ENCODE measurements around the gene RALGAPA2.
"Not testable (repeated sequence)": the region's sequence is repeated elsewhere in the genome, so short reads cannot be mapped to it uniquely, and the experiment has no call there.

The RALGAPA2 gene

GRCh38 chr20:20360464-20360863, 352.0 kb downstream of the RALGAPA2 start:
- H3K27me3 ChIP-seq (ENCODE audit: control insufficient read depth in 1 of 2, insufficient read depth in 2 of 2, low read length in 2 of 2), result peaks cover 26 to 35% of the 10 kb centered on the region in 2 donors
- H3K27ac ChIP-seq (ENCODE audit: low read depth, low read length), result no peak overlapping the region

GRCh38 chr20:20359628-20360027, 352.8 kb downstream of the RALGAPA2 start:
- H3K36me3 ChIP-seq (ENCODE audit: insufficient read depth, low read length), result no peaks in the 10 kb centered on the region
- H3K9me3 ChIP-seq (ENCODE audit: low read length), result no peaks in the 10 kb centered on the region
- H3K9ac ChIP-seq (ENCODE audit: low read length), result no peak overlapping the region
- no peak overlapping the region for H3K27ac ChIP-seq (ENCODE audit: low read depth, low read length)
- H3K4me1 ChIP-seq (ENCODE audit: insufficient read depth, low read length), result no peaks in the 10 kb centered on the region
- H3K27me3 ChIP-seq (ENCODE audit: control insufficient read depth in 1 of 2, insufficient read depth in 2 of 2, low read length in 2 of 2), result peaks cover 26 to 27% of the 10 kb centered on the region in 2 donors
- H3K4me3 ChIP-seq (ENCODE audit: low read depth in 1 of 2, low read length in 2 of 2), result no peak overlapping the region

More at GRCh38 chr20:20360464-20360863, 352.0 kb downstream of the RALGAPA2 start:
- Histone ChIP-seq H3K9ac (ENCODE audit: low read length) (no peak overlapping the region), H3K4me1 (ENCODE audit: insufficient read depth, low read length) (no peaks in the 10 kb centered on the region), H3K4me3 (ENCODE audit: low read depth in 1 of 2, low read length in 2 of 2) (no peak overlapping the region), H3K36me3 (ENCODE audit: insufficient read depth, low read length) (no peaks in the 10 kb centered on the region), H3K9me3 (ENCODE audit: low read length) (no peaks in the 10 kb centered on the region)

- no peaks in the 10 kb centered on the region for H3K36me3 ChIP-seq (ENCODE audit: insufficient read depth, low read length)
- H3K27me3 ChIP-seq (ENCODE audit: control insufficient read depth in 1 of 2, insufficient read depth in 2 of 2, low read length in 2 of 2), result peaks cover 18 to 26% of the 10 kb centered on the region in 2 donors
- H3K27ac ChIP-seq (ENCODE audit: low read depth, low read length), result no peak overlapping the region
- no peaks in the 10 kb centered on the region for H3K9me3 ChIP-seq (ENCODE audit: low read length)
- no peaks in the 10 kb centered on the region for H3K4me1 ChIP-seq (ENCODE audit: insufficient read depth, low read length)
- no peak overlapping the region for H3K4me3 ChIP-seq (ENCODE audit: low read depth in 1 of 2, low read length in 2 of 2)
- no peak overlapping the region for H3K9ac ChIP-seq (ENCODE audit: low read length)
These were observed 353.6 kb downstream of the RALGAPA2 start for GRCh38 chr20:20358801-20359200.

GRCh38 chr20:20355503-20355902, 356.9 kb downstream of the RALGAPA2 start:
- H3K27me3 ChIP-seq (ENCODE audit: control insufficient read depth in 1 of 2, insufficient read depth in 2 of 2, low read length in 2 of 2); H3K4me3 ChIP-seq (ENCODE audit: low read depth in 1 of 2, low read length in 2 of 2); H3K27ac ChIP-seq (ENCODE audit: low read depth, low read length); H3K36me3 ChIP-seq (ENCODE audit: insufficient read depth, low read length); H3K9ac ChIP-seq (ENCODE audit: low read length); H3K4me1 ChIP-seq (ENCODE audit: insufficient read depth, low read length); H3K9me3 ChIP-seq (ENCODE audit: low read length): not testable (repeated sequence)

- Histone ChIP-seq H3K4me3 (ENCODE audit: low read depth in 1 of 2, low read length in 2 of 2) (no peak overlapping the region), H3K36me3 (ENCODE audit: insufficient read depth, low read length) (no peaks in the 10 kb centered on the region), H3K27me3 (ENCODE audit: control insufficient read depth in 1 of 2, insufficient read depth in 2 of 2, low read length in 2 of 2) (no peaks in the 10 kb centered on the region), H3K9ac (ENCODE audit: low read length) (no peak overlapping the region), H3K4me1 (ENCODE audit: insufficient read depth, low read length) (no peaks in the 10 kb centered on the region), H3K27ac (ENCODE audit: low read depth, low read length) (no peak overlapping the region), H3K9me3 (ENCODE audit: low read length) (peaks cover 4% of the 10 kb centered on the region)
These were observed 358.9 kb downstream of the RALGAPA2 start for GRCh38 chr20:20353576-20353975.

- Histone ChIP-seq H3K4me1 (ENCODE audit: insufficient read depth, low read length) (no peaks in the 10 kb centered on the region), H3K27me3 (ENCODE audit: control insufficient read depth in 1 of 2, insufficient read depth in 2 of 2, low read length in 2 of 2) (no peaks in the 10 kb centered on the region), H3K27ac (ENCODE audit: low read depth, low read length) (no peak overlapping the region), H3K4me3 (ENCODE audit: low read depth in 1 of 2, low read length in 2 of 2) (no peak overlapping the region), H3K9ac (ENCODE audit: low read length) (no peak overlapping the region), H3K36me3 (ENCODE audit: insufficient read depth, low read length) (no peaks in the 10 kb centered on the region), H3K9me3 (ENCODE audit: low read length) (no peaks in the 10 kb centered on the region)
These were observed 368.0 kb downstream of the RALGAPA2 start for GRCh38 chr20:20344476-20344875.

GRCh38 chr20:20343932-20344331, 368.5 kb downstream of the RALGAPA2 start:
- H3K36me3 ChIP-seq (ENCODE audit: insufficient read depth, low read length), result no peaks in the 10 kb centered on the region
- no peak overlapping the region for H3K27ac ChIP-seq (ENCODE audit: low read depth, low read length)
- no peak overlapping the region for H3K4me3 ChIP-seq (ENCODE audit: low read depth in 1 of 2, low read length in 2 of 2)
- no peaks in the 10 kb centered on the region for H3K9me3 ChIP-seq (ENCODE audit: low read length)
- H3K4me1 ChIP-seq (ENCODE audit: insufficient read depth, low read length), result no peaks in the 10 kb centered on the region
- no peaks in the 10 kb centered on the region for H3K27me3 ChIP-seq (ENCODE audit: control insufficient read depth in 1 of 2, insufficient read depth in 2 of 2, low read length in 2 of 2)
- no peak overlapping the region for H3K9ac ChIP-seq (ENCODE audit: low read length)
